Activated T-cell treated with anti-CD3 and anti-CD28 coated beads, Interleukin-2, amount 50 U/mL, for 72 hours (primary cell): ENCODE results near the gene SRSF2. TPM values are rescaled to one million over a fixed set of nuclear protein-coding genes. Genes with fewer than 3 reads are reported as not detected.
"Not testable (repeated sequence)": the region's sequence is repeated elsewhere in the genome, so short reads cannot be mapped to it uniquely, and the experiment has no call there.

Experiments
- ATAC-seq, 2 donors: fragments of 150-1000 bp; cut with Tn5 transposase; replicated peaks in 1 of 2; 2 replicates each; pipeline ENCODE4 v1.10.0; 2021; ENCODE audit warnings: moderate library complexity in 2 of 2, mild to moderate bottlenecking in 1 of 2
- DNase-seq, 2 donors: peaks; one replicate each; pipeline ENCODE4 v3.0.0; 2021 to 2022; ENCODE audit warnings: mixed read lengths in 1 of 2
- H3K27ac Mint-ChIP-seq: one replicate; pipeline ENCODE4 v1.8.0; 2022; ENCODE audit warnings: mild to moderate bottlenecking, moderate library complexity, mixed read lengths
- H3K27me3 Mint-ChIP-seq: one replicate; pipeline ENCODE4 v1.8.0; 2022; ENCODE audit warnings: low read depth, mixed read lengths
- H3K36me3 Mint-ChIP-seq, 2 donors: one replicate each; pipeline ENCODE4 v1.8.0; 2022; ENCODE audit warnings: mixed read lengths in 2 of 2, mild to moderate bottlenecking in 1 of 2; ENCODE audit not compliant: insufficient read depth in 2 of 2
- H3K4me1 Mint-ChIP-seq: one replicate; pipeline ENCODE4 v1.8.0; 2022; ENCODE audit warnings: low read depth, mixed read lengths
- H3K4me3 Mint-ChIP-seq, 2 donors: one replicate each; pipeline ENCODE4 v1.8.0; 2022; ENCODE audit warnings: mild to moderate bottlenecking in 2 of 2, mixed read lengths in 2 of 2, moderate library complexity in 2 of 2
- H3K9me3 Mint-ChIP-seq, 2 donors: one replicate each; pipeline ENCODE4 v1.8.0; 2022; ENCODE audit warnings: mixed read lengths in 2 of 2
- total RNA-seq, 2 donors: library from RNA; stranded (reverse); gene quantifications; one replicate each; pipeline ENCODE4 v1.2.3, GENCODE V29; 2022

SRSF2 gene
- total RNA-seq, 2 donors from 2014 or later = 260 to 275 TPM

GRCh38 chr17:76712321-76712720, 24.8 kb downstream of the SRSF2 start:
- H3K36me3 Mint-ChIP-seq, DNase-seq, H3K9me3 Mint-ChIP-seq, ATAC-seq, H3K27me3 Mint-ChIP-seq, H3K4me3 Mint-ChIP-seq: not testable (repeated sequence)
- Mint-ChIP-seq H3K4me1 (peaks cover 45% of the 10 kb centered on the region), H3K27ac (peak overlapping the region; percentile 35)

- ATAC-seq = peak; percentile 84 to 85
- Mint-ChIP-seq H3K9me3 (no peaks in the 10 kb centered on the region), H3K36me3 (peaks cover 5 to 6% of the 10 kb centered on the region in 2 donors), H3K27me3 (no peaks in the 10 kb centered on the region), H3K4me3 (peak within 1 kb of the TSS; percentile 74 to 80), H3K27ac (peak within 1 kb of the TSS; percentile 22), H3K4me1 (peaks cover 34% of the 10 kb centered on the region)
- DNase-seq = peak; percentile 77 to 81
Observed at GRCh38 chr17:76710863-76711611, 26.1 kb downstream of the SRSF2 start, which contains the start of gene MXRA7. TSS of gene MXRA7 (minus strand) at chr17:76710965. CDS start at chr17:76710946, 19 bp downstream.

GRCh38 chr17:76709951-76710862, 26.9 kb downstream of the SRSF2 start:
- DNase-seq (peak; percentile 38), ATAC-seq (peak; percentile 29 to 38)
- not testable (repeated sequence) for H3K36me3 Mint-ChIP-seq

GRCh38 chr17:76709077-76709950, 27.8 kb downstream of the SRSF2 start:
- H3K36me3 Mint-ChIP-seq = peaks cover 0 to 3% of the 10 kb centered on the region in 2 donors
- peak overlapping the region; percentile 63 to 74 for H3K4me3 Mint-ChIP-seq
- DNase-seq (no peak), ATAC-seq (no peak)
- no peak overlapping the region for H3K27ac Mint-ChIP-seq
- H3K27me3 Mint-ChIP-seq = no peaks in the 10 kb centered on the region
- no peaks in the 10 kb centered on the region for H3K9me3 Mint-ChIP-seq
- peaks cover 20% of the 10 kb centered on the region for H3K4me1 Mint-ChIP-seq

More at GRCh38 chr17:76709951-76710862, 26.9 kb downstream of the SRSF2 start:
- peaks cover 26% of the 10 kb centered on the region for H3K4me1 Mint-ChIP-seq
- not testable (repeated sequence) for H3K27ac Mint-ChIP-seq, H3K27me3 Mint-ChIP-seq, H3K9me3 Mint-ChIP-seq
- H3K4me3 Mint-ChIP-seq = peak overlapping the region; percentile 63 to 74

- Mint-ChIP-seq H3K27ac (no peak overlapping the region), H3K27me3 (no peaks in the 10 kb centered on the region), H3K36me3 (no peaks in the 10 kb centered on the region), H3K9me3 (no peaks in the 10 kb centered on the region), H3K4me1 (peaks cover 15% of the 10 kb centered on the region), H3K4me3 (no peak overlapping the region)
- no peak for ATAC-seq
- DNase-seq = no peak
Observed at GRCh38 chr17:76707985-76708807, 28.9 kb downstream of the SRSF2 start.

GRCh38 chr17:76706817-76707216, 30.3 kb downstream of the SRSF2 start:
- H3K27me3 Mint-ChIP-seq = no peaks in the 10 kb centered on the region
- ATAC-seq (no peak), DNase-seq (no peak)
- H3K9me3 Mint-ChIP-seq = no peaks in the 10 kb centered on the region
- no peak overlapping the region for H3K27ac Mint-ChIP-seq
- H3K4me3 Mint-ChIP-seq = no peak overlapping the region
- no peaks in the 10 kb centered on the region for H3K36me3 Mint-ChIP-seq
- peaks cover 7% of the 10 kb centered on the region for H3K4me1 Mint-ChIP-seq

GRCh38 chr17:76704805-76705204, 32.3 kb downstream of the SRSF2 start:
- no peak for DNase-seq
- Mint-ChIP-seq H3K9me3 (no peaks in the 10 kb centered on the region), H3K27me3 (no peaks in the 10 kb centered on the region), H3K27ac (no peak overlapping the region), H3K4me3 (no peak overlapping the region), H3K36me3 (no peaks in the 10 kb centered on the region), H3K4me1 (no peaks in the 10 kb centered on the region)
- ATAC-seq = no peak

GRCh38 chr17:76702941-76703637, 34.0 kb downstream of the SRSF2 start:
- H3K36me3 Mint-ChIP-seq = no peaks in the 10 kb centered on the region
- H3K27me3 Mint-ChIP-seq = no peaks in the 10 kb centered on the region
- H3K4me1 Mint-ChIP-seq = no peaks in the 10 kb centered on the region
- ATAC-seq (no peak), DNase-seq (no peak)
- H3K4me3 Mint-ChIP-seq = no peak overlapping the region
- H3K9me3 Mint-ChIP-seq = no peaks in the 10 kb centered on the region
- H3K27ac Mint-ChIP-seq = no peak overlapping the region

GRCh38 chr17:76702076-76702475, 35.1 kb downstream of the SRSF2 start:
- ATAC-seq (no peak), DNase-seq (no peak)
- no peaks in the 10 kb centered on the region for H3K27me3 Mint-ChIP-seq
- no peak overlapping the region for H3K27ac Mint-ChIP-seq
- no peak overlapping the region for H3K4me3 Mint-ChIP-seq
- H3K9me3 Mint-ChIP-seq = no peaks in the 10 kb centered on the region
- H3K4me1 Mint-ChIP-seq = no peaks in the 10 kb centered on the region
- H3K36me3 Mint-ChIP-seq = no peaks in the 10 kb centered on the region

GRCh38 chr17:76701471-76701967, 35.6 kb downstream of the SRSF2 start:
- ATAC-seq (no peak), DNase-seq (no peak)
- Mint-ChIP-seq H3K27ac (no peak overlapping the region), H3K4me3 (no peak overlapping the region), H3K27me3 (no peaks in the 10 kb centered on the region), H3K36me3 (no peaks in the 10 kb centered on the region), H3K4me1 (no peaks in the 10 kb centered on the region), H3K9me3 (no peaks in the 10 kb centered on the region)

- no peaks in the 10 kb centered on the region for H3K36me3 Mint-ChIP-seq
- peak overlapping the region in 1 of 2 donors; percentile 4 for H3K4me3 Mint-ChIP-seq
- H3K27me3 Mint-ChIP-seq = no peaks in the 10 kb centered on the region
- ATAC-seq = peak; percentile 32 to 61
- no peaks in the 10 kb centered on the region for H3K9me3 Mint-ChIP-seq
- no peak for DNase-seq
- peaks cover under 1% of the 10 kb centered on the region for H3K4me1 Mint-ChIP-seq
- H3K27ac Mint-ChIP-seq = no peak overlapping the region
Observed at GRCh38 chr17:76700617-76701470, 36.3 kb downstream of the SRSF2 start.
